ENCODE data around the gene CES5A.

GRCh38 chr16:55909876-55910275, 34.7 kb upstream of the CES5A start:
- TF ChIP-seq CTCF (IDR thresholded peaks at IDR 0.05) (no peak), POLR2A (IDR thresholded peaks at IDR 0.05) (no peak)

Data from lower leg skin (tissue), 3 donors.